ENCODE measurements around the gene RRAS2.

- TF ChIP-seq REST (IDR thresholded peaks at IDR 0.05; ENCODE audit: insufficient read depth in 1 of 2, low read depth in 2 of 2, low read length in 2 of 2) (no peak), SIN3A (IDR thresholded peaks at IDR 0.05; ENCODE audit: borderline replicate concordance, insufficient read depth, low read length) (no peak), POLR2AphosphoS5 (IDR thresholded peaks at IDR 0.05; ENCODE audit: low read depth, low read length) (no peak), TAF1 (IDR thresholded peaks at IDR 0.05; ENCODE audit: borderline replicate concordance, insufficient read depth, low read length) (no peak), FOXP2 (optimal IDR thresholded peaks at IDR 0.05; ENCODE audit: borderline replicate concordance, extremely low read depth, extremely low read length, insufficient read depth) (no peak)
These were observed 92.4 kb downstream of the RRAS2 start for GRCh38 chr11:14266622-14267021.
